Subcutaneous abdominal adipose tissue (tissue), 5 donors: Measurements from ENCODE around the gene PRKD3.

ENCODE experiments used
- H3K27ac ChIP-seq: one replicate; pipeline ENCODE4 v1.7.0; 2013; ENCODE audit warnings: low read depth, mild to moderate bottlenecking, inconsistent platforms, low read length, moderate library complexity
- H3K27me3 ChIP-seq, 5 donors: one replicate each; pipeline ENCODE4 v1.7.0; 2013; ENCODE audit warnings: low read length in 5 of 5, inconsistent platforms in 1 of 5; ENCODE audit not compliant: control insufficient read depth in 5 of 5, insufficient read depth in 4 of 5
- H3K36me3 ChIP-seq, 5 donors: one replicate each; pipeline ENCODE4 v1.7.0; 2013; ENCODE audit warnings: low read length in 5 of 5; ENCODE audit not compliant: control insufficient read depth in 5 of 5, insufficient read depth in 5 of 5
- H3K4me1 ChIP-seq, 5 donors: one replicate each; pipeline ENCODE4 v1.7.0; 2013; ENCODE audit warnings: low read length in 5 of 5, mild to moderate bottlenecking in 3 of 5, moderate library complexity in 1 of 5; ENCODE audit not compliant: control insufficient read depth in 5 of 5, insufficient read depth in 5 of 5
- H3K4me3 ChIP-seq, 5 donors: one replicate each; pipeline ENCODE4 v1.7.0; 2013; ENCODE audit warnings: low read length in 5 of 5, low read depth in 1 of 5
- H3K9ac ChIP-seq, 5 donors: one replicate each; pipeline ENCODE4 v1.7.0; 2013; ENCODE audit warnings: low read length in 5 of 5, mild to moderate bottlenecking in 4 of 5, moderate library complexity in 3 of 5
- H3K9me3 ChIP-seq, 5 donors: one replicate each; pipeline ENCODE4 v1.7.0; 2013; ENCODE audit warnings: low read length in 5 of 5; ENCODE audit not compliant: control insufficient read depth in 5 of 5
- donor health status: healthy.
- donor health status: healthy.
- donor health status: healthy.
- donor health status: healthy.
- donor health status: healthy.

Gene PRKD3

DNA sequence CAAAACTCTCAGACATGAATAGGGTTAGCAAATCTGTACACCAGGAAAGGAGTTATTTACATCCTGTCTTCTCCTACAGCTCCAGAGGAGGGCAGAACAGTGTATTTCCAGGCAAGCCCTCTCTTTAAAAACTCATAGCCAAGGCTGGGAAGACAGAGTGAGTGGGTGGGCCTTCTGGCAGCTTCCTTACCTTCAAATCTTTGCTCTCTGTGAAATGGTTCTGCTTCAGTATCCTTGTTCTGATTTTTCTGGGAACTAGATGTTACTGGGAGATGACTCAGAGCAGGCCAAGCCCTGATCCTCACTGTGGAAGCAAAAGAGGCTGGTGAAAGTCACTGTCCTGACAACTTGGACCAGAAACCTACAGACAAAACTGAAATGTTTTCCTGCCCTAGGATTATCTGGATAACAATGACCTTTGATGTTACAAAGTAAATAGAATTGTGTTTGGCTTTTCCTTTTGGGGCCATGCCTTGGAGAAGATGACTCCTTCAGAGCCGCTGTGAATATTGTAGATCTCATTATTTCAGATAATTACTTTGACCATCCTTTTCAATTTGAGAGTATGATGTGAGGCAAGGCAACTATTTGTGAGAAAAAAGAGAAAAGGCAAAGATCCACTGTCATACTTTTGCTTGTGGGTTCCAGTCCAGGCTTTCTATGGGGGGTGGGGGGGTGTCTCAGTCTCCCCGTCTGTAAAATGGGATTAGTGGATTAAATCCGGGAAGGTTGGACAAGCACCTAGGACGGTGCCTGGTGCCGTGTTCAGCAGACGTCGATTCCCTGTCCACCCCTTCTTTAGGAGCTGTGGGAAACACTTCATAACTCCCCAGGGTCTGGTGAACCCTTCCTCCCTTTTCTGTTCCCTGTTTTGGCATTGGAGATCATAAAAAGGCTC is 19.2 kb upstream of the PRKD3 start:
- Histone ChIP-seq H3K27ac (no peak overlapping the region), H3K9me3 (no peaks in the 10 kb centered on the region), H3K27me3 (no peaks in the 10 kb centered on the region), H3K4me3 (peak overlapping the region; percentile 15 to 84 (median 75)), H3K9ac (peak overlapping the region in 2 of 5 donors; percentile 63 to 70), H3K36me3 (no peaks in the 10 kb centered on the region), H3K4me1 (peaks cover 0 to 25% (median 16%) of the 10 kb centered on the region in 5 donors)

DNA sequence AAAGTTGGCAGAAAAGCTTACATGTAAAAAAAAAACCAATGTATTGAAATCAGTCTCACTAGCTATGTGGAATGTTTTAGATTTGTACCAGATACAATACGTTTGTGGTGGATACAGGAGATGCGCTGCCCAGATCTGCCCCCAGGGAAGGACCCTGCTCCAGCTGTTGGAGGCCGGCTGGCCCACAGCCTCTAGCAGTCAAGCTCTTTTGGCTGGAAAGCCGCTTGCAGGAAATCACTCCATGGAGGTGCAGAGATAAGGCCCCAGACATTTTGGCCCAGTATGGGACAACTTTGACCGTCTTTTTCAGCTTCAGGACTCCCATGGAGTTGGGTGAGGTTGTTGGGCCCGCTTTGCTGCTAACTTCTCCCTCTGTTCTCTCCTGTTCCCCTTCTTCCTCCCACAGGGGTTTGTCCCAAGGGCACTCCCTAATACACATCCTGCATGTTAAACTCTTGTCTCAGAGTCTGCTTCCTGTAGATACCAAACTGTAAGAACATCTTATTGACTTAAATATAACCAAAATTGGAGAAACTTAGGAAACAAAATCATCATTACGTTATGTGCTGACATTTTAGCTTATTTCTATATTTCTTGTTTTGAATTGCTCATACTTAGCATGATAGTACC is 18.1 kb upstream of the PRKD3 start:
- no peaks in the 10 kb centered on the region for H3K36me3 ChIP-seq
- peaks cover 0 to 25% (median 16%) of the 10 kb centered on the region in 5 donors for H3K4me1 ChIP-seq
- no peak overlapping the region for H3K27ac ChIP-seq
- H3K27me3 ChIP-seq, result no peaks in the 10 kb centered on the region
- no peak overlapping the region for H3K4me3 ChIP-seq
- no peaks in the 10 kb centered on the region for H3K9me3 ChIP-seq
- H3K9ac ChIP-seq, result no peak overlapping the region

DNA sequence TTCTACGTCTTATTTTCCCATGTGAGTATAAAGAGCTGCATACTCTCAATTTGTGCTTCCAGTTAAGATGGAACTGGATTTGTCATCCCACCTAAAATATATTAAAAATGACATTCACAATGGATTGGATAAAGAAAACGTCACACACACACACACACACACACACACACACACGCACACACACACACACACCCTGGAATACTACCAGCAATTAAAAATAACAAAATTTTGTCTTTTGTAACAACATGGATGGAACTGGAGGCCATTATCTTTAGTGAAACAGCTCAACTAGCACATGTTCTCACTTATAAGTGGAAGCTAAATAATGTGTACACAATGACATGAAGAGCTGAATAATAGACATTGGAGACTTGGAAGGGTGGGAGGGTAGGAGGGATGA is 16.0 kb upstream of the PRKD3 start:
- no peaks in the 10 kb centered on the region for H3K36me3 ChIP-seq
- no peak overlapping the region for H3K9ac ChIP-seq
- peaks cover 0 to 25% (median 13%) of the 10 kb centered on the region in 5 donors for H3K4me1 ChIP-seq
- no peak overlapping the region for H3K27ac ChIP-seq
- no peak overlapping the region for H3K4me3 ChIP-seq
- no peaks in the 10 kb centered on the region for H3K27me3 ChIP-seq
- no peaks in the 10 kb centered on the region for H3K9me3 ChIP-seq

DNA sequence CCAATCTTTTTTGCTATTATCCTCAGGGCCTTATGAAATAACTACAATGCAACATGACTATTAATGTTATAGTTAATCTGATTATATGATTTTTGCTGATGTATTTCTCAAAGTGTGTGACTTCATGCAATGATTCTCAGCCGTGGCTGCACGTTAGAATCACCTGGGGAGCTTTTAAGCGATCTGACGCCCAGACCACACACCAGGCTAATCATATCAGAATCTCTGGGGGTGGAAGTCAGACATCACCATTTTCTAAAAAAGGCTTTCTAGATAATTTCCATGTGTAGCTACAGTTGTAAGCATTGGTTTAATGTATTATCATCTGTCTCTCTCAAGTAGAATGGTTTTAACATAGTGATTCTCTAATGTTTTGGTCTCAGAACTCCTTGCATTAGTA is 14.3 kb upstream of the PRKD3 start:
- H3K27ac ChIP-seq, result no peak overlapping the region
- H3K9ac ChIP-seq, result no peak overlapping the region
- H3K9me3 ChIP-seq, result no peaks in the 10 kb centered on the region
- peaks cover 0 to 11% (median 0%) of the 10 kb centered on the region in 5 donors for H3K4me1 ChIP-seq
- no peaks in the 10 kb centered on the region for H3K36me3 ChIP-seq
- H3K27me3 ChIP-seq, result no peaks in the 10 kb centered on the region
- H3K4me3 ChIP-seq, result no peak overlapping the region

DNA sequence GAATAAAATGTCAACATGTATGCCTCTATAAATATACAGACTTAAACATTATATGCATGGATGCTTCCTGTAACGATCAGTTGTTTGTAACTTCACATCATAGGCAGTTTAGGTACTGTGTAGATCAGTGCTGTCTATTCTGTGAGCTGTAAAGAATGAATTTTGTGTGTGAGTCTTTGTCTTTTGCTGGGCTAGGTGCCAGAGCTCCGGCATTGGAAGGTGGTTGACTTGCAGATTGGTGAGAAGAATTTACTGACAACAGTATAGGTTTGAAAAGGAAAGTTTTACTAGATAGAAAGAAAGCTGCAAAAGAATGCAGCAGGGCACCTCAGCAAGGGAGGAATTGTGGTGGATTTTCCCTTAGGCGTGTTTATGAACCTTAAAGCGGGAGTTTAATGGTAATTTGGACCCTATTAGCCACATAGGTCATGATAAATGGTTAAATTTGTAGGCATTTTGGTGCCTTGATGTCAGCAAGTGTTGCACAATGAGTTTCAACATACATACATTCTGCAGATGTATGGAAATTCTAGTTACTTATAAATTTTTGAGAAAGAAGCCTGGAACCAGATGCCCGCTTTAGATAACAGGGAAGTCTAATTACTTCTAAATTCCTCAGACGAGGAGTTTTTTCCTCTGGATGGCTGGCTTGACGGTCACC is 13.1 kb upstream of the PRKD3 start:
- Histone ChIP-seq H3K4me1 (peaks cover 0 to 2% (median 0%) of the 10 kb centered on the region in 5 donors), H3K27me3 (no peaks in the 10 kb centered on the region), H3K27ac (no peak overlapping the region), H3K4me3 (no peak overlapping the region), H3K9me3 (no peaks in the 10 kb centered on the region), H3K9ac (no peak overlapping the region), H3K36me3 (no peaks in the 10 kb centered on the region)

DNA sequence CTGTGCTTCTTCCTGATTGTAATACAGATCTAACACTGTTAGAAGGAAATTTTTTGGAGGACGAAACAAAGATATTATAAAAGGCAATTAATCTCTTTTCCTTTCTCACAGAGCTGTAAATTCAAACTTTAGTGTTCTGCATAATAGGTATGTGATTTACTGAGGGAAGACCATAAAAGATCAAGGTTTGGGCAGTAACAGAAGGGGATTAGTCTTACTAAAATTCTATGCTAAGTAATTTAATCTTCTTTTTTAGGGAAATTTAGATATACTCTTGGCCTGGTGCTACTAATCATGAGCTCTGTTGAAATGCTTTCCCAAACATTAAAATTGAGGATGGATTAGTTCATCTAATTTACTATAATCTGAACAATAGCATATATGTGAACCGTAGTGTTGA is 11.0 kb upstream of the PRKD3 start:
- Histone ChIP-seq H3K4me1 (no peaks in the 10 kb centered on the region), H3K9ac (no peak overlapping the region), H3K27me3 (no peaks in the 10 kb centered on the region), H3K9me3 (no peaks in the 10 kb centered on the region), H3K36me3 (no peaks in the 10 kb centered on the region), H3K4me3 (no peak overlapping the region), H3K27ac (no peak overlapping the region)

DNA sequence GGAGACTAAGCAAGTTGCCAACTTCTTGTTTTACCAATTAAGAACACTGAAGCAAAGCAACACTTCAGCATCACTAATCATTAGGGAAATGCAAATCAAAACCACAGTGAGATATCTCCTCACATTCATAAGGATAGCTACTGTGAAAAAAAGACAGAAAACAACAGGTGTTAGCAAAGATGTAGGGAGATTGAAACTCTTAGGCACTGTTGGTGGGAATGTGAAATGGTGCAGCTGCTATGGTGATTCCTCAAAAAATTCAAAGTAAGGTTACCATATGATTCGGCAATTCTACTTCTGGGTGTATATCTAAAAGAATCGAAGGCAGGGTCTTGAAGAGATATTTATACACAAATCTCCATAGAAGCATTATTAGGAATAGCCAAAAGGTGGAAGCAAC is 8.6 kb upstream of the PRKD3 start:
- Histone ChIP-seq H3K4me1 (no peaks in the 10 kb centered on the region), H3K36me3 (no peaks in the 10 kb centered on the region), H3K27ac (no peak overlapping the region), H3K4me3 (no peak overlapping the region), H3K9me3 (no peaks in the 10 kb centered on the region), H3K27me3 (no peaks in the 10 kb centered on the region), H3K9ac (no peak overlapping the region)

DNA sequence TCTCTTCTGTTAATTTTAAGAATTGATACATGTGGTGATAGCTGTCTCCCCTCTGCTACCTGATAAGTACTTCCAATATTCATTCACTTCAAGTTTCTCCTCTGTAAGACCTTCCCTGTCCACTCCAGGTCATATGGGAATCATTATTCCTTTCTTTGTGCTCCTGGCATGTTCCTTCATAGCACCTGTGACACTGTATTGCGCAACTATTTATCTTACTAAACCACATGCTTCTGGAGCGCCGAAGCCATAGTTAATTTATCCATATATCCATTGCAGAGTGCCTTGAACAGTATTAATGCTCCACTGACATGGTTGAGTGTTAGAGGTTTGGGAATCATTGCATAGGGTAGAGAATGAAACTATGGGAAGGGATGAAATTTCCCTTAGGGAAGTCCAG is 7.9 kb upstream of the PRKD3 start:
- no peaks in the 10 kb centered on the region for H3K9me3 ChIP-seq
- no peak overlapping the region for H3K9ac ChIP-seq

DNA sequence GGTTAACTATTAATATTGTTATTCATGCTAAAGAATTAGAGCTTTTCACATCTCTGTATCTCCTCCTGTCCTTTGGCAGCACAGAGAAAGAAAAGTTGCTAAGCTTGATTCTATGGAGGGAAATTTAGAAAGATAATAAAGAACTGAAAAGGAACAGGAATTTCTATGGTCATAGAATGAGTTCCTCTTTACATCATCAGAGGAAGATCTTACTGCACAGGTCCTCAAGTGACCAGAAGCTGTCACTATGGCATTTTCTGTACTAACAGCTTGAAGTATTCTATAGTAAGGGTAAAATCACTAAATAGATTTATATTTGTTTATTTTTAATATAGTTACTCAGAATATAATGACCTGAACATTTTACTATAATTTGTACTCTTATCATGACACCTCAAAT is 6.0 kb upstream of the PRKD3 start:
- H3K4me1 ChIP-seq, result peaks cover 0 to 14% (median 10%) of the 10 kb centered on the region in 5 donors
- H3K27ac ChIP-seq, result no peak overlapping the region
- H3K9ac ChIP-seq, result no peak overlapping the region
- H3K9me3 ChIP-seq, result no peaks in the 10 kb centered on the region
- no peaks in the 10 kb centered on the region for H3K36me3 ChIP-seq
- no peak overlapping the region for H3K4me3 ChIP-seq
- no peaks in the 10 kb centered on the region for H3K27me3 ChIP-seq

More for the DNA sequence above, 7.9 kb upstream of the PRKD3 start:
- no peak overlapping the region for H3K27ac ChIP-seq
- no peaks in the 10 kb centered on the region for H3K27me3 ChIP-seq
- H3K4me1 ChIP-seq, result peaks cover 0 to under 1% (median 0%) of the 10 kb centered on the region in 5 donors
- no peak overlapping the region for H3K4me3 ChIP-seq
- no peaks in the 10 kb centered on the region for H3K36me3 ChIP-seq
